WTC11 (cell line): ENCODE data around the gene SLIT3. TPM values are rescaled to one million over a fixed set of nuclear protein-coding genes. Genes with fewer than 3 reads are reported as not detected.

Experiments
- ATAC-seq: fragments of 200-7000 bp; cut with Tn5 transposase; 2 replicates; pipeline ENCODE4 v1.10.0; 2021; ENCODE audit warnings: mild to moderate bottlenecking, moderate library complexity
- CTCF ChIA-PET: fragments of 300-600 bp; sonication (Branson Sonifier 250); formaldehyde crosslinking; loops from one replicate; lab custom pipeline; 2021; ENCODE audit warnings: antibody characterized with exemption; lab: Charles Lee
- POLR2A ChIA-PET: fragments of 350-600 bp; sonication (Branson Sonifier 250); formaldehyde crosslinking; loops from one replicate; lab custom pipeline; 2021; ENCODE audit warnings: antibody characterized with exemption; lab: Charles Lee
- DNase-seq: peaks from one replicate; pipeline ENCODE4 v3.0.0; 2021; ENCODE audit warnings: low spot score
- H3K27ac Mint-ChIP-seq: 2 replicates; pipeline ENCODE4 v1.8.0; 2021; ENCODE audit warnings: mixed read lengths
- H3K27me3 Mint-ChIP-seq: 2 replicates; pipeline ENCODE4 v1.8.0; 2021; ENCODE audit warnings: low read depth, mild to moderate bottlenecking, moderate library complexity, mixed read lengths
- H3K36me3 Mint-ChIP-seq: 2 replicates; pipeline ENCODE4 v1.8.0; 2021; ENCODE audit warnings: mixed read lengths
- H3K4me1 Mint-ChIP-seq: 2 replicates; pipeline ENCODE4 v1.8.0; 2022; ENCODE audit warnings: mixed read lengths
- H3K4me3 Mint-ChIP-seq: 2 replicates; pipeline ENCODE4 v1.8.0; 2021; ENCODE audit warnings: mild to moderate bottlenecking, moderate library complexity, mixed read lengths
- H3K9me3 Mint-ChIP-seq: 2 replicates; pipeline ENCODE4 v1.8.0; 2021; ENCODE audit warnings: mixed read lengths
- ATF1 ChIP-seq: sonication (generic); formaldehyde crosslinking; IDR thresholded peaks from 2 replicates; pipeline ENCODE4 v1.8.1; 2023; ENCODE audit warnings: mild to moderate bottlenecking, moderate library complexity, missing genetic modification reagents
- ATF6 ChIP-seq: sonication (generic); formaldehyde crosslinking; IDR thresholded peaks from 2 replicates; pipeline ENCODE4 v1.8.1; 2023; ENCODE audit warnings: mild to moderate bottlenecking, missing genetic modification reagents
- EMX1 ChIP-seq: fragments of 250-450 bp; sonication (Bioruptor Pico); IDR thresholded peaks from 2 replicates; pipeline ENCODE4 v1.8.0; 2021; ENCODE audit warnings: mild to moderate bottlenecking
- FOXP4 ChIP-seq: sonication (generic); formaldehyde crosslinking; IDR thresholded peaks from 2 replicates; pipeline ENCODE4 v1.8.0; 2022; ENCODE audit warnings: mild to moderate bottlenecking, missing genetic modification reagents
- GTF2I ChIP-seq: fragments of 250-450 bp; sonication (Bioruptor Pico); conservative IDR thresholded peaks from 2 replicates; pipeline ENCODE4 v1.4.0; 2021; ENCODE audit warnings: mild to moderate bottlenecking
- MAX ChIP-seq: sonication (generic); formaldehyde crosslinking; IDR thresholded peaks from 2 replicates; pipeline ENCODE4 v1.8.0; 2022; ENCODE audit warnings: mild to moderate bottlenecking, missing genetic modification reagents
- MLX ChIP-seq: sonication (generic); formaldehyde crosslinking; IDR thresholded peaks from 2 replicates; pipeline ENCODE4 v1.8.1; 2023; ENCODE audit warnings: mild to moderate bottlenecking, missing genetic modification reagents, moderate library complexity
- NFATC4 ChIP-seq: fragments of 250-450 bp; sonication (Bioruptor Pico); IDR thresholded peaks from 2 replicates; pipeline ENCODE4 v1.9.0; 2021; ENCODE audit warnings: mild to moderate bottlenecking
- NFE2L1 ChIP-seq: sonication (generic); formaldehyde crosslinking; IDR thresholded peaks from 2 replicates; pipeline ENCODE4 v1.8.1; 2023; ENCODE audit warnings: missing genetic modification reagents
- NFYB ChIP-seq: sonication (generic); formaldehyde crosslinking; conservative IDR thresholded peaks from 2 replicates; pipeline ENCODE4 v1.8.0; 2022; ENCODE audit warnings: low read depth, missing genetic modification reagents
- SMAD4 ChIP-seq: sonication (generic); formaldehyde crosslinking; IDR thresholded peaks from 2 replicates; pipeline ENCODE4 v1.8.0; 2022; ENCODE audit warnings: mild to moderate bottlenecking, missing genetic modification reagents
- USF2 ChIP-seq: sonication (generic); formaldehyde crosslinking; IDR thresholded peaks from 2 replicates; pipeline ENCODE4 v1.8.1; 2023; ENCODE audit warnings: mild to moderate bottlenecking, missing genetic modification reagents, moderate library complexity
- ZNF121 ChIP-seq: sonication (generic); formaldehyde crosslinking; IDR thresholded peaks from 2 replicates; pipeline ENCODE4 v1.8.0; 2023; ENCODE audit warnings: missing genetic modification reagents
- ZNF423 ChIP-seq: fragments of 250-450 bp; sonication (Bioruptor Pico); IDR thresholded peaks from 2 replicates; pipeline ENCODE4 v2.1.2; 2022; ENCODE audit warnings: mild to moderate bottlenecking, moderate library complexity
- total RNA-seq: library from RNA; stranded (reverse); gene quantifications from 3 replicates; pipeline ENCODE4 v1.2.3, GENCODE V29; 2021
- TF ChIP-seq, protein P1 (sequence below): fragments of 250-450 bp; sonication (Bioruptor Pico); IDR thresholded peaks from 2 replicates; pipeline ENCODE4 v1.9.0; 2021; ENCODE audit warnings: mild to moderate bottlenecking
- TF ChIP-seq, protein P2 (sequence below): sonication (generic); formaldehyde crosslinking; IDR thresholded peaks from 2 replicates; pipeline ENCODE4 v1.8.1; 2022; ENCODE audit warnings: missing genetic modification reagents, borderline replicate concordance

Gene SLIT3
- total RNA-seq, 1 experiment from 2014 or later = 1.9 TPM

- no peak for ATAC-seq
- Mint-ChIP-seq H3K27ac (no peak overlapping the region), H3K27me3 (no peaks in the 10 kb centered on the region; the same call in 1 of the 2 replicates), H3K36me3 (peaks cover 7% of the 10 kb centered on the region), H3K4me1 (peaks cover 77% of the 10 kb centered on the region), H3K4me3 (no peak overlapping the region), H3K9me3 (peaks cover 9% of the 10 kb centered on the region)
- DNase-seq = no peak
- ChIA-PET POLR2A (no interaction called here), CTCF (no interaction called here)
- TF ChIP-seq NFYB (no peak), GTF2I (CRISPR knock-in tag) (no peak), NFE2L1 (CRISPR knock-in tag) (no peak), ATF1 (no peak), FOXP4 (CRISPR knock-in tag) (no peak), ZNF121 (CRISPR knock-in tag) (no peak), MAX (CRISPR knock-in tag) (no peak), ZNF423 (CRISPR knock-in tag) (no peak), SMAD4 (CRISPR knock-in tag) (no peak), MLX (CRISPR knock-in tag) (no peak), ATF6 (CRISPR knock-in tag) (no peak)
- TF ChIP-seq, protein P1, sequence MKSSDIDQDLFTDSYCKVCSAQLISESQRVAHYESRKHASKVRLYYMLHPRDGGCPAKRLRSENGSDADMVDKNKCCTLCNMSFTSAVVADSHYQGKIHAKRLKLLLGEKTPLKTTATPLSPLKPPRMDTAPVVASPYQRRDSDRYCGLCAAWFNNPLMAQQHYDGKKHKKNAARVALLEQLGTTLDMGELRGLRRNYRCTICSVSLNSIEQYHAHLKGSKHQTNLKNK = no peak
- TF ChIP-seq, protein P2, sequence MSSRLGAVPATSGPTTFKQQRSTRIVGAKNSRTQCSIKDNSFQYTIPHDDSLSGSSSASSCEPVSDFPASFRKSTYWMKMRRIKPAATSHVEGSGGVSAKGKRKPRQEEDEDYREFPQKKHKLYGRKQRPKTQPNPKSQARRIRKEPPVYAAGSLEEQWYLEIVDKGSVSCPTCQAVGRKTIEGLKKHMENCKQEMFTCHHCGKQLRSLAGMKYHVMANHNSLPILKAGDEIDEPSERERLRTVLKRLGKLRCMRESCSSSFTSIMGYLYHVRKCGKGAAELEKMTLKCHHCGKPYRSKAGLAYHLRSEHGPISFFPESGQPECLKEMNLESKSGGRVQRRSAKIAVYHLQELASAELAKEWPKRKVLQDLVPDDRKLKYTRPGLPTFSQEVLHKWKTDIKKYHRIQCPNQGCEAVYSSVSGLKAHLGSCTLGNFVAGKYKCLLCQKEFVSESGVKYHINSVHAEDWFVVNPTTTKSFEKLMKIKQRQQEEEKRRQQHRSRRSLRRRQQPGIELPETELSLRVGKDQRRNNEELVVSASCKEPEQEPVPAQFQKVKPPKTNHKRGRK = no peak
These were observed 215.7 kb downstream of the SLIT3 start for GRCh38 chr5:169085212-169085611.

DNA sequence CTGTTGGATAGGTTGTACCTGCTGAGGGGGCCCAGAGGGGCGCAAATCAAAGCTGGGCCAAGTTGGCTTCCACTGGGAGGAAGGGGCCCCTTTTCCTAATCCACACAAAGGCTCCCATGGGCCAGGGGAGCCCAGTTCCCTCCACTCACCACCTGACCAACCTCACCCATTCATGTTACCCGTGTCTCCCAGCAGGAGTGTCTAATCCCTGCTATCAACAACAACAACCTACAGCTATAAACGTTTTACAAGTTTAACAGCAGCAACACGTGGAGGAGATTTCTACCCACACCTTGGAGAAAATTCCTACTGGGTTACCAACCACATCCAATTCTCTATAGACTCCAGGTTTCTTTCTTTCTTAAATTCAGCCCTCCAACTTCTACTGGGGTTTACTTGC lies 216.2 kb downstream of the SLIT3 start:
- Mint-ChIP-seq H3K4me3 (no peak overlapping the region), H3K27me3 (no peaks in the 10 kb centered on the region; the same call in 1 of the 2 replicates), H3K36me3 (peaks cover 4% of the 10 kb centered on the region), H3K9me3 (peaks cover 5% of the 10 kb centered on the region), H3K4me1 (peaks cover 82% of the 10 kb centered on the region), H3K27ac (no peak overlapping the region)
- ChIA-PET POLR2A (no interaction called here), CTCF (no interaction called here)
- peak; percentile 46; the same call in 1 of the 2 replicates for TF ChIP-seq ZNF423 (CRISPR knock-in tag)
- TF ChIP-seq EMX1 = no peak
- TF ChIP-seq USF2 (CRISPR knock-in tag) = peak; percentile 7; the same call in 1 of the 2 replicates
- TF ChIP-seq NFATC4 = no peak
- ATAC-seq = no peak
- DNase-seq = no peak
